ENCODE data around the gene MPP4. TPM values are rescaled to one million over a fixed set of nuclear protein-coding genes. Genes with fewer than 3 reads are reported as not detected.

Gene MPP4
- total RNA-seq, 1 experiment from 2014 or later = not detected

DNA sequence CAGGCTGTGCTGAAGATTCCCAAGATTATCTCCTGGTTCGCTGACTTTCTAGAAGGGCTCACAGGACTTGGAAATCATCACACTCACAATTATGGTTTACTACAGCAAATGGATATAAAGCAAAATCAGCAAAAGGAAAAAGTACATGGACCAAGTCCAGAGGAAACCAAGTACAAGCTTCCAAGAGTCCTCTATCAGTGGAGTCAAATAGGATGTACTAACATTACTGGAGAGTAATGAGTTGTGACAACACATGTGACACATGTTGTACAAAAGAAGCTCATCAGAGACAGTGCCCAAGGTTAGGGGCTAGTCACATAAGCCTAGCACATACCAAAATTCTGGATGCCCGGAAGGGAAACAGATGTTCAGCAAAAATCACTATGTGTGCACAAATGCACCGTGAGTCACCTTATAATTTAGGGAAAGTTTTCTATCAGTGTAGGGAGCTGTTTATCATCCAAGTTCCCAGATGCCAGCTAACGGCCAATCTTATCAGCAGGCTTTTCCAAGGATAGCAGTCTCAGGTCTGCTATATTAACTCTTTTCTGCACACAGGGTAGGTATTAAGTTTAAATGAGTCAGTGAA lies 64.7 kb downstream of the MPP4 start:
- TF ChIP-seq, protein P1, sequence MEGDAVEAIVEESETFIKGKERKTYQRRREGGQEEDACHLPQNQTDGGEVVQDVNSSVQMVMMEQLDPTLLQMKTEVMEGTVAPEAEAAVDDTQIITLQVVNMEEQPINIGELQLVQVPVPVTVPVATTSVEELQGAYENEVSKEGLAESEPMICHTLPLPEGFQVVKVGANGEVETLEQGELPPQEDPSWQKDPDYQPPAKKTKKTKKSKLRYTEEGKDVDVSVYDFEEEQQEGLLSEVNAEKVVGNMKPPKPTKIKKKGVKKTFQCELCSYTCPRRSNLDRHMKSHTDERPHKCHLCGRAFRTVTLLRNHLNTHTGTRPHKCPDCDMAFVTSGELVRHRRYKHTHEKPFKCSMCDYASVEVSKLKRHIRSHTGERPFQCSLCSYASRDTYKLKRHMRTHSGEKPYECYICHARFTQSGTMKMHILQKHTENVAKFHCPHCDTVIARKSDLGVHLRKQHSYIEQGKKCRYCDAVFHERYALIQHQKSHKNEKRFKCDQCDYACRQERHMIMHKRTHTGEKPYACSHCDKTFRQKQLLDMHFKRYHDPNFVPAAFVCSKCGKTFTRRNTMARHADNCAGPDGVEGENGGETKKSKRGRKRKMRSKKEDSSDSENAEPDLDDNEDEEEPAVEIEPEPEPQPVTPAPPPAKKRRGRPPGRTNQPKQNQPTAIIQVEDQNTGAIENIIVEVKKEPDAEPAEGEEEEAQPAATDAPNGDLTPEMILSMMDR (conservative IDR thresholded peaks at IDR 0.05) = no peak

More for the DNA sequence above, 64.7 kb downstream of the MPP4 start:
- Histone ChIP-seq H2BK12ac (ENCODE audit: insufficient read length, low read depth, low read length) (no peak overlapping the region), H3K14ac (ENCODE audit: insufficient read depth, low read length) (no peak overlapping the region), H3K18ac (ENCODE audit: insufficient read length, low read depth, low read length) (no peak overlapping the region), H3K79me1 (ENCODE audit: insufficient read depth, low read depth, low read length, poor library complexity, severe bottlenecking) (no peaks in the 10 kb centered on the region), H3K27me3 (ENCODE audit: insufficient read depth, low read length) (no peaks in the 10 kb centered on the region), H3K27ac (ENCODE audit: insufficient read length, low read depth, low read length) (no peak overlapping the region), H3K79me2 (ENCODE audit: insufficient read depth, low read length) (no peaks in the 10 kb centered on the region), H2BK15ac (ENCODE audit: low read depth, low read length) (no peak overlapping the region), H4K91ac (ENCODE audit: insufficient read length, low read depth, low read length) (no peak overlapping the region), H4K5ac (ENCODE audit: insufficient read length, low read depth, low read length) (no peak overlapping the region), H2BK20ac (ENCODE audit: low read depth, low read length, poor library complexity, severe bottlenecking) (no peak overlapping the region), H3K4me2 (ENCODE audit: insufficient read depth, insufficient read length, low read length) (no peak overlapping the region), H3K4me1 (ENCODE audit: insufficient read depth, low read length) (no peaks in the 10 kb centered on the region), H2AK5ac (ENCODE audit: insufficient read length, low read length) (no peak overlapping the region), H3K23me2 (ENCODE audit: insufficient read length, low read depth, low read length, poor library complexity, severe bottlenecking) (no peaks in the 10 kb centered on the region), H3T11ph (ENCODE audit: low read length) (no peak overlapping the region), H3K9ac (ENCODE audit: extremely low read depth, insufficient read length, low read length) (no peak overlapping the region), H2BK120ac (ENCODE audit: low read depth, low read length, poor library complexity, severe bottlenecking) (no peak overlapping the region), H2AFZ (ENCODE audit: low read length) (no peak overlapping the region), H3K9me3 (ENCODE audit: control insufficient read depth, low read depth, low read length) (no peaks in the 10 kb centered on the region), H2BK5ac (ENCODE audit: insufficient read length, low read length) (no peak overlapping the region), H4K20me1 (ENCODE audit: control insufficient read depth, insufficient read depth, insufficient read length) (no peaks in the 10 kb centered on the region), H3K23ac (ENCODE audit: insufficient read length, low read depth, low read length) (no peak overlapping the region), H3K4ac (ENCODE audit: low read depth, low read length) (no peak overlapping the region), H3K56ac (ENCODE audit: insufficient read length, low read depth, low read length) (no peak overlapping the region), H4K8ac (replicated peaks; ENCODE audit: insufficient read length, low read depth, low read length) (no peak overlapping the region)
- no peak for DNase-seq
- Mint-ChIP-seq H3K9me3 (no peaks in the 10 kb centered on the region), H3K4me3 (no peak overlapping the region), H3K36me3 (ENCODE audit: insufficient read depth in 1 of 3, low read depth in 3 of 3) (peaks cover 26 to 88% (median 81%) of the 10 kb centered on the region in 3 experiments; a peak in 6 of 7 replicates), H3K27me3 (ENCODE audit: low read depth) (no peaks in the 10 kb centered on the region), H3K4me1 (0 out of 4 replicates have a peak, but pooled peaks cover 0 to 5% of the 10 kb centered on the region in 2 experiments), H3K27ac (no peak overlapping the region; a peak in 1 of 7 replicates)
- WGBS (ENCODE audit: extremely low coverage, insufficient read length, low lambda C conversion rate) = no CpG with 5 or more reads among the region's 4 CpGs
